ENCODE results near the gene SIRT2.

- TF ChIP-seq CTCF (conservative IDR thresholded peaks at IDR 0.05; ENCODE audit: low read length) (no peak), EZH2phosphoT487 (IDR thresholded peaks at IDR 0.05; ENCODE audit: borderline replicate concordance, low read depth, low read length) (no peak)
These were observed 22.2 kb upstream of the SIRT2 start for GRCh38 chr19:38921420-38922274.
